NK-92 treated with Interleukin-12 subunit alpha and Interleukin-12 subunit beta, amount 100 ng/mL, for 24 hours (cell line): ENCODE data around the gene AOC2.
"Not testable (repeated sequence)": the region's sequence is repeated elsewhere in the genome, so short reads cannot be mapped to it uniquely, and the experiment has no call there.

Experiments used
- DNase-seq: peaks from one replicate; lab custom pipeline; 2025; lab: John Stamatoyannopoulos, UW

AOC2 gene

GRCh38 chr17:42832213-42832933 lies 12.0 kb upstream of the AOC2 start:
- no peak for DNase-seq

- peak; percentile 87 for DNase-seq
Measured at GRCh38 chr17:42832934-42833766, 11.2 kb upstream of the AOC2 start, which contains the start of gene PSME3. Gene PSME3, plus strand, starts transcription at chr17:42833397. Its CDS starts 235 bp downstream, at chr17:42833632.

- no peak for DNase-seq
Measured at GRCh38 chr17:42833767-42834422, 10.5 kb upstream of the AOC2 start.

- no peak for DNase-seq
Measured at GRCh38 chr17:42835732-42836131, 8.6 kb upstream of the AOC2 start.

GRCh38 chr17:42841975-42842685 lies 2.2 kb upstream of the AOC2 start:
- DNase-seq = no peak

GRCh38 chr17:42843358-42843934 lies 934 bp upstream of the AOC2 start:
- no peak for DNase-seq

- DNase-seq = no peak
Measured at GRCh38 chr17:42844761-42845555, 578 bp downstream of the AOC2 start.

- no peak for DNase-seq
Measured at GRCh38 chr17:42845556-42845917, 1.2 kb downstream of the AOC2 start.

- DNase-seq = peak; percentile 34
Measured at GRCh38 chr17:42845918-42846593, 1.7 kb downstream of the AOC2 start.

GRCh38 chr17:42846594-42847280 lies 2.4 kb downstream of the AOC2 start:
- DNase-seq = no peak

GRCh38 chr17:42848093-42848492 lies 3.7 kb downstream of the AOC2 start:
- DNase-seq = no peak

GRCh38 chr17:42849031-42849430 lies 4.7 kb downstream of the AOC2 start:
- DNase-seq = no peak

- DNase-seq = no peak
Measured at GRCh38 chr17:42849451-42850181, 5.2 kb downstream of the AOC2 start.

- no peak for DNase-seq
Measured at GRCh38 chr17:42850954-42851353, 6.6 kb downstream of the AOC2 start, which contains the start of gene AOC3. Gene AOC3, plus strand, starts transcription at chr17:42851199. Its CDS starts 145 bp downstream, at chr17:42851344.

GRCh38 chr17:42851371-42852240 lies 7.2 kb downstream of the AOC2 start:
- not testable (repeated sequence) for DNase-seq

GRCh38 chr17:42852351-42852750 lies 8.0 kb downstream of the AOC2 start:
- DNase-seq = no peak

- DNase-seq = no peak
Measured at GRCh38 chr17:42853004-42853403, 8.6 kb downstream of the AOC2 start.

- no peak for DNase-seq
Measured at GRCh38 chr17:42853597-42853967, 9.2 kb downstream of the AOC2 start.
